Hepatocyte (in vitro differentiated cells): ENCODE measurements around the gene PNPLA2. TPM values are rescaled to one million over a fixed set of nuclear protein-coding genes. Genes with fewer than 3 reads are reported as not detected.

Source experiments
- DNase-seq: peaks from one replicate; pipeline ENCODE4 v3.0.0-alpha.2; 2016; ENCODE audit warnings: low spot score
- H2AFZ ChIP-seq: fragments of 200-600 bp; sonication (generic); 2 replicates; pipeline ENCODE4 v1.6.0; 2016; ENCODE audit warnings: antibody characterized with exemption, mild to moderate bottlenecking
- H3K27ac ChIP-seq: fragments of 200-600 bp; sonication (generic); 2 replicates; pipeline ENCODE4 v1.5.1; 2016; ENCODE audit warnings: mild to moderate bottlenecking
- H3K27me3 ChIP-seq: fragments of 200-600 bp; sonication (generic); 2 replicates; pipeline ENCODE4 v1.6.1; 2016
- H3K36me3 ChIP-seq: fragments of 200-600 bp; sonication (generic); replicated peaks from 2 replicates; pipeline ENCODE4 v1.5.1; 2016; ENCODE audit warnings: low read depth; ENCODE audit not compliant: insufficient read depth
- H3K4me1 ChIP-seq: fragments of 200-600 bp; sonication (generic); 2 replicates; pipeline ENCODE4 v1.5.1; 2016; ENCODE audit warnings: mild to moderate bottlenecking, moderate library complexity; ENCODE audit not compliant: insufficient read depth
- H3K4me2 ChIP-seq: fragments of 200-600 bp; sonication (generic); 2 replicates; pipeline ENCODE4 v1.6.0; 2016
- H3K4me3 ChIP-seq: fragments of 200-600 bp; sonication (generic); 2 replicates; pipeline ENCODE4 v1.5.1; 2016; ENCODE audit warnings: mild to moderate bottlenecking
- H3K79me2 ChIP-seq: fragments of 200-600 bp; sonication (generic); 2 replicates; pipeline ENCODE4 v1.6.0; 2017; ENCODE audit warnings: mild to moderate bottlenecking
- H3K9me2 ChIP-seq: fragments of 200-600 bp; sonication (generic); replicated peaks from 2 replicates; pipeline ENCODE4 v1.6.0; 2017; ENCODE audit warnings: mild to moderate bottlenecking; ENCODE audit not compliant: insufficient read depth
- H3K9me3 ChIP-seq: fragments of 200-600 bp; sonication (generic); 2 replicates; pipeline ENCODE4 v1.5.1; 2016; ENCODE audit warnings: low read depth, mild to moderate bottlenecking
- H4K20me1 ChIP-seq: fragments of 200-600 bp; sonication (generic); 2 replicates; pipeline ENCODE4 v1.6.0; 2016; ENCODE audit warnings: mild to moderate bottlenecking; ENCODE audit not compliant: insufficient read depth, poor library complexity, severe bottlenecking
- CTCF ChIP-seq: fragments of 200-600 bp; sonication (generic); IDR thresholded peaks from 2 replicates; pipeline ENCODE4 v1.5.1; 2016; ENCODE audit warnings: antibody characterized with exemption, mild to moderate bottlenecking; ENCODE audit not compliant: poor library complexity
- EZH2 ChIP-seq: fragments of 200-600 bp; sonication (generic); IDR thresholded peaks from 2 replicates; pipeline ENCODE4 v1.6.1; 2016; ENCODE audit warnings: antibody characterized with exemption, mild to moderate bottlenecking, borderline replicate concordance
- EZH2phosphoT487 ChIP-seq: fragments of 200-600 bp; sonication (generic); IDR thresholded peaks from one replicate; pipeline ENCODE4 v1.6.1; 2018; ENCODE audit warnings: antibody characterized with exemption, mild to moderate bottlenecking, low read depth, moderate library complexity; ENCODE audit not compliant: unreplicated experiment, severe bottlenecking
- WGBS: methylation state at CpG from one replicate; pipeline ENCODE4 v1.1.6; 2016; ENCODE audit warnings: low lambda C conversion rate; ENCODE audit errors: missing lambda C conversion rate; 5-methylcytosine and 5-hydroxymethylcytosine counted together
- polyA plus RNA-seq: library from polyadenylated mRNA; unstranded; fragments of >200 nt; fragmentation: Nextera tagmentation; extraction: Ambion mirVana; gene quantifications from 2 replicates; pipeline ENCODE4 v1.2.1, GENCODE V29; 2016
- total RNA-seq: library from RNA; depleted of rRNA; stranded (reverse); fragments of >200 nt; gene quantifications from 2 replicates; pipeline ENCODE4 v1.2.3, GENCODE V29; 2014

The PNPLA2 gene
- total and polyA plus RNA-seq, 2 experiments from 2014 or later, result 12.9 to 50.0 TPM

- no peaks in the 10 kb centered on the region for H3K9me2 ChIP-seq
- 73% methylated on average over 25 of the region's 26 CpGs for WGBS
Observed at GRCh38 chr11:803770-804598, 14.7 kb upstream of the PNPLA2 start.

GRCh38 chr11:804599-804964 is 14.1 kb upstream of the PNPLA2 start:
- no peaks in the 10 kb centered on the region for H3K27me3 ChIP-seq
- TF ChIP-seq EZH2phosphoT487 (no peak), CTCF (no peak), EZH2 (no peak)
- H2AFZ ChIP-seq, result peak overlapping the region; percentile 30
- no peaks in the 10 kb centered on the region for H3K9me3 ChIP-seq
- no peaks in the 10 kb centered on the region for H4K20me1 ChIP-seq
- 40% methylated on average over 18 of the region's 18 CpGs for WGBS
- H3K27ac ChIP-seq, result peak overlapping the region; percentile 27
- no peak for DNase-seq
- no peaks in the 10 kb centered on the region for H3K9me2 ChIP-seq
- H3K4me2 ChIP-seq, result peak overlapping the region; percentile 98
- peaks cover 24% of the 10 kb centered on the region for H3K79me2 ChIP-seq
- no peaks in the 10 kb centered on the region for H3K36me3 ChIP-seq
- H3K4me3 ChIP-seq, result peak overlapping the region; percentile 34
- peaks cover 3% of the 10 kb centered on the region for H3K4me1 ChIP-seq

More at GRCh38 chr11:803770-804598, 14.7 kb upstream of the PNPLA2 start:
- no peaks in the 10 kb centered on the region for H3K36me3 ChIP-seq
- H4K20me1 ChIP-seq, result no peaks in the 10 kb centered on the region
- H3K4me1 ChIP-seq, result peaks cover 3% of the 10 kb centered on the region
- peak overlapping the region; percentile 27 for H3K27ac ChIP-seq
- no peak for DNase-seq
- peak overlapping the region; percentile 98 for H3K4me2 ChIP-seq
- no peak overlapping the region for H3K4me3 ChIP-seq
- H3K79me2 ChIP-seq, result peaks cover 23% of the 10 kb centered on the region
- no peak overlapping the region for H2AFZ ChIP-seq
- H3K27me3 ChIP-seq, result no peaks in the 10 kb centered on the region
- H3K9me3 ChIP-seq, result no peaks in the 10 kb centered on the region
- no peak for TF ChIP-seq EZH2phosphoT487
- TF ChIP-seq CTCF, result no peak
- no peak for TF ChIP-seq EZH2

GRCh38 chr11:808427-809286 is 10.1 kb upstream of the PNPLA2 start:
- Histone ChIP-seq H3K27me3 (no peaks in the 10 kb centered on the region), H3K36me3 (no peaks in the 10 kb centered on the region), H3K4me3 (peak overlapping the region; percentile 38), H2AFZ (peak overlapping the region; percentile 44), H3K27ac (peak overlapping the region; percentile 96), H3K9me2 (no peaks in the 10 kb centered on the region), H3K9me3 (no peaks in the 10 kb centered on the region), H3K4me1 (peaks cover 10% of the 10 kb centered on the region), H4K20me1 (peaks cover 22% of the 10 kb centered on the region), H3K4me2 (peak overlapping the region; percentile 89), H3K79me2 (peaks cover 47% of the 10 kb centered on the region)
- TF ChIP-seq EZH2, result no peak
- no peak for TF ChIP-seq CTCF
- TF ChIP-seq EZH2phosphoT487, result no peak
- WGBS, result 37% methylated on average over 36 of the region's 36 CpGs
- no peak for DNase-seq
